GM18499 (cell line): ENCODE data around the gene ZNF532.
"Not testable (repeated sequence)": the region's sequence is repeated elsewhere in the genome, so short reads cannot be mapped to it uniquely, and the experiment has no call there.

Experiments
- ATAC-seq: cut with Tn5 transposase; IDR thresholded peaks from one replicate; pipeline ENCODE4 v1.9.1; 2021; ENCODE audit warnings: moderate number of reproducible peaks; ENCODE audit not compliant: insufficient read depth, unreplicated experiment

Gene ZNF532

DNA sequence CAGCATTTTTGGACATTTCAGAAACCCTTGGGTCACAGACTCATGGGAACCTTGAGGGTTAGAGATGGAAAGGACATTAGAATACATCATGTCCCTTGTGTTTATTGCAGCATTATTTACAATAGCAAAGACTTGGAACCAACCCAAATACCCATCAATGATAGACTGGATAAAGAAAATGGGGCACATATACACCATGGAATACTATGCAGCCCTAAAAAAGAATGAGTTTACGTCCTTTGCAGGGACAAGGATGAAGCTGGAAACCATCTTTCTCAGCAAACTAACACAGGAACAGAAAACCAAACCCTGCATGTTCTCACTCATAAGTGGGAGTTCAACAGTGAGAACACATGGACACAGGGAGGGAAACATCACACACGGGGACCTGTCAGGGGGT lies 160.9 kb downstream of the ZNF532 start:
- ATAC-seq, result not testable (repeated sequence)

DNA sequence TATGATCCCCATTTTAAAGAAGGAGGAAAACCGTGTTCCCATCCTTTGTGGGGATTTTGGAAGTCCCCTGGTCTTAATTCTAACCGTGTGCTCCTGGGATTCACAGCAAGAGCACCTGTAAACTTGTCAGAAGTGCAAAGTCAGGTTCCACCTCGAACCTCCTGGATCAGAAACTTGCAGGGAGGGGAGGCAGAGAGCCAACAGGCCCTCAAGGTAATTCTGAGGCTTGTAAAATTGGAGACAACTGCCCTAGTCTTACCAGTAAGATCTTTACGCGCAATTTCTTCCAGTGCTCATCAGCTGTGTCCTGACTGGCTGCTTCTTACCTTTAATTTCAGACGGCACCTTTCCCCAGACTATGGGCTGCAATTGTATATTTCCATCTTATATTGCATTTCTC lies 161.7 kb downstream of the ZNF532 start:
- no peak for ATAC-seq

GRCh38 chr18:59026831-59027410 lies 162.2 kb downstream of the ZNF532 start:
- no peak for ATAC-seq

- ATAC-seq, result no peak
Measured at GRCh38 chr18:59029663-59030429, 165.2 kb downstream of the ZNF532 start.

DNA sequence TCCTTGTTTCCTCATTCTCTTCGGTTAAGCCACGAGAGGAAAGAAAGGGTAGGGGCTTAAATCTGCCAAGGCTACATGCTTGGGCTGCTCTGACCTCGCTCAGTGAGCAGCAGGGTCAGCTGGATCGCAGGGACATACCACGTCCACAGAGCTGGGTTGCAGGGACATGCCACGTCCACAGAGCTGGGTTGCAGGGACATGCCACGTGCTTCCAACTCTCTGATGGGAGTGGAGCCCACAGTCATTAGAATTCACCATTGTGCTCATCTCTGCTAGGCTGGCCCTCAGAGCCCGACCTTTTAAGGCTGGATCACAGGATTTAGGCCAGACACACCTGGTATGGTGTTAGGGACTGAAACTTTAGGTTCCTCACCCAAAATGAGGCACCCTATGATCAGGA lies 167.6 kb downstream of the ZNF532 start:
- ATAC-seq, result no peak

GRCh38 chr18:59033359-59033758 lies 168.7 kb downstream of the ZNF532 start:
- no peak for ATAC-seq

- ATAC-seq, result no peak
Measured at GRCh38 chr18:59033974-59034373, 169.3 kb downstream of the ZNF532 start.

DNA sequence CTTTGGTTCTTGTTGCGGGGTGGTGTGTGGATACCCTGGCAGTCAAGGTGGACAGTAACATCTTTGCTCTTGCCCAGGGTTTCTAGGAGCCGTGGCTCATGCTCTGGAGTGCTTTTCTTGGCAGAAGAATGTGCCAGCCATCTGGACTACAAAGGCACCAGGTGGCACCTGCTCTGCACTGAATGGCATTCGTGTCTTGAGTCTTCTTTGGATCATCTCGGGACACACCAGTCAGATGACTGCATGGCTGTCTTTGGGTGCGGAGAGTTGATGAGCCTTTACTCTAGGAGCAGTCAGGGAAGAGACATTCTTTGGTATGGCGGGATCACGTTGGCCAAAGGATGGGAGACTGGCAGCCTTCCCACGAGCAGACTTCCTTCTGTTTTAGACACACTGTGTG lies 170.9 kb downstream of the ZNF532 start:
- no peak for ATAC-seq
